SK-N-SH treated with all-trans-retinoic acid at 6 μM for 48 hours (cell line): Measurements from ENCODE around the gene YWHAE.

Experiments used
- ARNTL ChIP-seq: fragments of 450-650 bp; formaldehyde crosslinking; IDR thresholded peaks from 2 replicates; pipeline ENCODE4 v1.5.0; 2020; ENCODE audit warnings: low read depth, mild to moderate bottlenecking, moderate library complexity, borderline replicate concordance
- ESRRG ChIP-seq: fragments of 250-450 bp; sonication (Bioruptor Pico); IDR thresholded peaks from 2 replicates; pipeline ENCODE4 v1.6.1; 2021; ENCODE audit warnings: mild to moderate bottlenecking
- GLIS3 ChIP-seq: fragments of 250-450 bp; sonication (Bioruptor Pico); IDR thresholded peaks from 2 replicates; pipeline ENCODE4 v1.5.0; 2020; ENCODE audit warnings: mild to moderate bottlenecking, moderate library complexity
- SNAI2 ChIP-seq: fragments of 250-450 bp; sonication (Bioruptor Pico); IDR thresholded peaks from 2 replicates; pipeline ENCODE4 v1.5.0; 2020; ENCODE audit warnings: mild to moderate bottlenecking, moderate library complexity
- TCF4 ChIP-seq: fragments of 250-450 bp; sonication (Bioruptor Pico); IDR thresholded peaks from 2 replicates; pipeline ENCODE4 v1.8.0; 2021; ENCODE audit warnings: mild to moderate bottlenecking, moderate library complexity, borderline replicate concordance
- TOX ChIP-seq: fragments of 250-450 bp; sonication (Bioruptor Pico); IDR thresholded peaks from 2 replicates; pipeline ENCODE4 v1.8.0; 2021; ENCODE audit warnings: mild to moderate bottlenecking, moderate library complexity, borderline replicate concordance
- TF ChIP-seq, protein P1 (sequence below): fragments of 250-450 bp; sonication (Bioruptor Pico); IDR thresholded peaks from 2 replicates; pipeline ENCODE4 v1.8.0; 2020; ENCODE audit warnings: mild to moderate bottlenecking, moderate library complexity, borderline replicate concordance

DNA sequence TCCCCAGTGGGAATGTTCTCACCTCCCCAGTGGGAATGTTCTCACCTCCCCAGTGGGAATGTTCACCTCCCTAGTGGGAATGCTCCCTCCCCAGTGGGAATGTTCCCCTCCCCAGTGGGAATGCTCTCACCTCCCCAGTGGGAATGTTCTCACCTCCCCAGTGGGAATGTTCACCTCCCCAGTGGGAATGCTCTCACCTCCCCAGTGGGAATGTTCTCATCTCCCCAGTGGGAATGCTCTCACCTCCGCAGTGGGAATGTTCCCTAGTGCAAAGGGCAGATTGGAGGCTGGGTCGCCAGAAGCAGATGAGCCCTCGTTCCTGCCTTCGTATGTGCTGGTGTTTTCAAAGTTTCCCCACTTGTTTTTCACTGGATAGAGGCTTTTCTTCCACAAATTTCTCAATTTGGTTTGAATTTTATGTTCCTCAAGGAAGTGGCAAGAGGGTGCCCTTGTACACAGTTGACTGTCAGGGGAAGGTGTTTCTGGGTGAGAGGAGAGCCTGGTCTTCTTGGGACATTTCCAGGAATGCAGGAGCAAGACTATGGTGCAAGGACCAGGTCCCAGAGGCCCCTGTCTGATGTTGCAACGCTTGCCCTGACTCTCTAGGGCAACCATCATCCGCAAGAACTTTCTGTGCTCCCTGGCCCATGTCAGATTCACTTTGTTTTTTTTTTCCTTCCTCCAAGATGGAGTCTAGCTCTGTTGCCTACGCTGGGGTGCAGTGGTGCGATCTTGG is 86.6 kb downstream of the YWHAE start:
- TF ChIP-seq SNAI2 (CRISPR knock-in tag) (no peak), ESRRG (CRISPR knock-in tag) (no peak), ARNTL (no peak), TCF4 (CRISPR knock-in tag) (no peak), GLIS3 (CRISPR knock-in tag) (no peak), TOX (no peak)
- TF ChIP-seq, protein P1, sequence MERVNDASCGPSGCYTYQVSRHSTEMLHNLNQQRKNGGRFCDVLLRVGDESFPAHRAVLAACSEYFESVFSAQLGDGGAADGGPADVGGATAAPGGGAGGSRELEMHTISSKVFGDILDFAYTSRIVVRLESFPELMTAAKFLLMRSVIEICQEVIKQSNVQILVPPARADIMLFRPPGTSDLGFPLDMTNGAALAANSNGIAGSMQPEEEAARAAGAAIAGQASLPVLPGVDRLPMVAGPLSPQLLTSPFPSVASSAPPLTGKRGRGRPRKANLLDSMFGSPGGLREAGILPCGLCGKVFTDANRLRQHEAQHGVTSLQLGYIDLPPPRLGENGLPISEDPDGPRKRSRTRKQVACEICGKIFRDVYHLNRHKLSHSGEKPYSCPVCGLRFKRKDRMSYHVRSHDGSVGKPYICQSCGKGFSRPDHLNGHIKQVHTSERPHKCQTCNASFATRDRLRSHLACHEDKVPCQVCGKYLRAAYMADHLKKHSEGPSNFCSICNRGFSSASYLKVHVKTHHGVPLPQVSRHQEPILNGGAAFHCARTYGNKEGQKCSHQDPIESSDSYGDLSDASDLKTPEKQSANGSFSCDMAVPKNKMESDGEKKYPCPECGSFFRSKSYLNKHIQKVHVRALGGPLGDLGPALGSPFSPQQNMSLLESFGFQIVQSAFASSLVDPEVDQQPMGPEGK (CRISPR knock-in tag), result no peak
